Keratinocyte (primary cell): ENCODE data around the gene MESD.

Experiments used
- CTCF ChIP-seq, 3 experiments: IDR thresholded peaks in 1 of 3; conservative IDR thresholded peaks in 1 of 3; optimal IDR thresholded peaks in 1 of 3; 2 replicates in 2 of 3; 3 replicates in 1 of 3; pipeline versions ENCODE3 to v1.5.1; 2011; ENCODE audit warnings: low read length in 3 of 3, mild to moderate bottlenecking in 3 of 3, moderate library complexity in 2 of 3, control low read depth in 1 of 3, inconsistent platforms in 1 of 3; ENCODE audit not compliant: insufficient read depth in 2 of 3; ENCODE audit errors: extremely low read depth in 1 of 3
- EZH2 ChIP-seq: IDR thresholded peaks from one replicate; pipeline ENCODE4 v1.6.1; 2012; ENCODE audit warnings: inconsistent platforms, mild to moderate bottlenecking, low read length, moderate library complexity

GRCh38 chr15:80998251-80998650 is 8.6 kb upstream of the MESD start:
- TF ChIP-seq CTCF (optimal IDR thresholded peaks at IDR 0.05 in 1 of 3, IDR thresholded peaks at IDR 0.05 in 1 of 3, conservative IDR thresholded peaks at IDR 0.05 in 1 of 3; ENCODE audit: extremely low read depth in 1 of 3, insufficient read depth in 2 of 3, low read length in 3 of 3) (no peak), EZH2 (no peak)
